Neuronal stem cell (in vitro differentiated cells): ENCODE results near the gene GAA.
A peak's percentile ranks its signal among the peaks of the same experiment; 100 is the strongest.

Experiments
- DNase-seq: peaks from one replicate; pipeline ENCODE4 v3.0.0-alpha.2; 2013; ENCODE audit warnings: low spot score
- H2AFZ ChIP-seq: one replicate; pipeline ENCODE4 v1.6.1; 2013; ENCODE audit warnings: mild to moderate bottlenecking, low read length, inconsistent platforms
- H2AK5ac ChIP-seq: 2 replicates; pipeline ENCODE4 v1.6.1; 2013; ENCODE audit warnings: low read depth, mild to moderate bottlenecking, inconsistent platforms, low read length, moderate library complexity, mixed read lengths
- H2BK120ac ChIP-seq: 2 replicates; pipeline ENCODE4 v1.6.1; 2013; ENCODE audit warnings: low read depth, mild to moderate bottlenecking, inconsistent platforms, low read length, moderate library complexity, mixed read lengths
- H2BK12ac ChIP-seq: one replicate; pipeline ENCODE4 v1.6.1; 2013; ENCODE audit warnings: low read length, inconsistent platforms
- H2BK15ac ChIP-seq: 2 replicates; pipeline ENCODE4 v1.6.1; 2013; ENCODE audit warnings: mild to moderate bottlenecking, low read length, inconsistent platforms, mixed read lengths
- H2BK5ac ChIP-seq: one replicate; pipeline ENCODE4 v1.6.1; 2013; ENCODE audit warnings: inconsistent platforms, mild to moderate bottlenecking, low read length, moderate library complexity
- H3K14ac ChIP-seq: one replicate; pipeline ENCODE4 v1.6.1; 2013; ENCODE audit warnings: low read length, inconsistent platforms
- H3K18ac ChIP-seq: 2 replicates; pipeline ENCODE4 v1.6.1; 2013; ENCODE audit warnings: low read length, inconsistent platforms
- H3K23ac ChIP-seq: 2 replicates; pipeline ENCODE4 v1.6.1; 2013; ENCODE audit warnings: low read depth, mild to moderate bottlenecking, mixed read lengths, low read length, inconsistent platforms; ENCODE audit not compliant: poor library complexity
- H3K27ac ChIP-seq: replicated peaks from 3 replicates; pipeline ENCODE4 v1.5.1; 2013; ENCODE audit warnings: low read length, inconsistent platforms
- H3K27me3 ChIP-seq, 3 experiments: 2 replicates each; pipeline ENCODE4 v1.6.1; 2013; ENCODE audit warnings: low read length in 3 of 3, mild to moderate bottlenecking in 2 of 3, inconsistent platforms in 1 of 3, low read depth in 1 of 3, mixed read lengths in 1 of 3, moderate library complexity in 1 of 3; ENCODE audit not compliant: control insufficient read depth in 3 of 3, insufficient read depth in 3 of 3
- H3K36me3 ChIP-seq, 2 donors: replicated peaks in 1 of 2; 2 replicates each; pipeline ENCODE4 v1.6.1; 2013; ENCODE audit warnings: low read length in 2 of 2; ENCODE audit not compliant: control insufficient read depth in 2 of 2, insufficient read depth in 2 of 2
- H3K4ac ChIP-seq: 2 replicates; pipeline ENCODE4 v1.6.1; 2013; ENCODE audit warnings: inconsistent platforms, mild to moderate bottlenecking, low read length, moderate library complexity
- H3K4me1 ChIP-seq, 2 donors: 1 replicate in 1 of 2; 2 replicates in 1 of 2; pipeline ENCODE4 v1.6.1; 2013; ENCODE audit warnings: low read length in 2 of 2, low read depth in 1 of 2; ENCODE audit not compliant: control insufficient read depth in 2 of 2, insufficient read depth in 1 of 2
- H3K4me2 ChIP-seq: one replicate; pipeline ENCODE4 v1.6.1; 2013; ENCODE audit warnings: mild to moderate bottlenecking, low read length, inconsistent platforms; ENCODE audit not compliant: insufficient read depth, poor library complexity, severe bottlenecking
- H3K4me3 ChIP-seq, 2 donors: 2 replicates each; pipeline ENCODE4 v1.5.1; 2013; ENCODE audit warnings: low read length in 2 of 2, mild to moderate bottlenecking in 2 of 2, inconsistent platforms in 1 of 2, moderate library complexity in 1 of 2
- H3K79me1 ChIP-seq: one replicate; pipeline ENCODE4 v1.6.1; 2013; ENCODE audit warnings: low read depth, mild to moderate bottlenecking, inconsistent platforms, low read length, moderate library complexity
- H3K9ac ChIP-seq: one replicate; pipeline ENCODE4 v1.6.1; 2013; ENCODE audit warnings: mild to moderate bottlenecking, low read depth, low read length, inconsistent platforms; ENCODE audit not compliant: poor library complexity
- H3K9me3 ChIP-seq, 2 donors: replicated peaks in 1 of 2; 2 replicates each; pipeline versions ENCODE3 to v1.6.1; 2013; ENCODE audit warnings: low read length in 2 of 2, mild to moderate bottlenecking in 2 of 2, inconsistent platforms in 1 of 2, low read depth in 1 of 2, mixed read lengths in 1 of 2, moderate library complexity in 1 of 2; ENCODE audit not compliant: control insufficient read depth in 2 of 2, insufficient read depth in 1 of 2
- H4K8ac ChIP-seq: one replicate; pipeline ENCODE4 v1.6.1; 2013; ENCODE audit warnings: low read depth, mild to moderate bottlenecking, inconsistent platforms, low read length, moderate library complexity
- H4K91ac ChIP-seq: one replicate; pipeline ENCODE4 v1.6.1; 2013; ENCODE audit warnings: low read length, low read depth, mild to moderate bottlenecking, inconsistent platforms; ENCODE audit not compliant: poor library complexity
- WGBS, 2 donors: extraction: QIAGEN DNeasy Blood & Tissue Kit; methylation state at CpG; one replicate each; pipeline ENCODE4 v1.1.7; 2013; ENCODE audit warnings: missing lambda C conversion rate in 2 of 2, mixed read lengths in 1 of 2; ENCODE audit not compliant: insufficient read length in 2 of 2, insufficient replicate concordance in 1 of 2; ENCODE audit errors: extremely low coverage in 2 of 2; 5-methylcytosine and 5-hydroxymethylcytosine counted together

Gene GAA

GRCh38 chr17:80142929-80143328 lies 41.5 kb downstream of the GAA start:
- Histone ChIP-seq H3K4me2 (no peak overlapping the region), H2BK120ac (no peak overlapping the region), H2BK12ac (no peak overlapping the region), H4K8ac (no peak overlapping the region), H3K27me3 (no peaks in the 10 kb centered on the region), H3K4me3 (no peak overlapping the region), H3K27ac (peak overlapping the region; percentile 8), H3K4ac (no peak overlapping the region), H3K23ac (no peak overlapping the region), H2AK5ac (no peak overlapping the region), H2AFZ (no peak overlapping the region), H3K4me1 (peaks cover 7 to 15% of the 10 kb centered on the region in 2 donors), H3K18ac (no peak overlapping the region), H3K9me3 (no peaks in the 10 kb centered on the region), H2BK5ac (no peak overlapping the region), H3K36me3 (peaks cover 25 to 77% of the 10 kb centered on the region in 2 donors), H3K79me1 (peaks cover 9% of the 10 kb centered on the region), H3K9ac (no peak overlapping the region), H3K14ac (no peak overlapping the region), H4K91ac (no peak overlapping the region), H2BK15ac (no peak overlapping the region)
- WGBS, 2 donors = no CpG with 5 or more reads among the region's 6 CpGs
- no peak for DNase-seq

- H3K27me3 ChIP-seq = no peaks in the 10 kb centered on the region
- no peak overlapping the region for H3K14ac ChIP-seq
- no peak for DNase-seq
- H2AK5ac ChIP-seq = no peak overlapping the region
- peaks cover 10 to 19% of the 10 kb centered on the region in 2 donors for H3K4me1 ChIP-seq
- H2BK15ac ChIP-seq = no peak overlapping the region
- H3K36me3 ChIP-seq = peaks cover 11 to 53% of the 10 kb centered on the region in 2 donors
- H3K27ac ChIP-seq = no peak overlapping the region
- H2BK5ac ChIP-seq = no peak overlapping the region
- no peak overlapping the region for H3K4ac ChIP-seq
- no peaks in the 10 kb centered on the region for H3K9me3 ChIP-seq
- H2BK120ac ChIP-seq = no peak overlapping the region
- no peak overlapping the region for H4K8ac ChIP-seq
- H4K91ac ChIP-seq = peak overlapping the region; percentile 11
- no peak overlapping the region for H2AFZ ChIP-seq
- peak overlapping the region; percentile 53 for H3K9ac ChIP-seq
- peaks cover 9% of the 10 kb centered on the region for H3K79me1 ChIP-seq
- H3K4me3 ChIP-seq = peak overlapping the region; percentile 87 to 99
- WGBS, 2 donors = no CpG with 5 or more reads among the region's 10 CpGs
- H3K23ac ChIP-seq = no peak overlapping the region
- no peak overlapping the region for H3K18ac ChIP-seq
- H2BK12ac ChIP-seq = no peak overlapping the region
- peak overlapping the region; percentile 74 for H3K4me2 ChIP-seq
These were observed 44.0 kb downstream of the GAA start for GRCh38 chr17:80145076-80146075.

GRCh38 chr17:80146121-80147034 lies 45.0 kb downstream of the GAA start:
- DNase-seq = peak; percentile 42
- peak overlapping the region; percentile 97 for H3K9ac ChIP-seq
- no CpG with 5 or more reads among the region's 69 CpGs for WGBS, 2 donors
- H3K4ac ChIP-seq = no peak overlapping the region
- H3K27ac ChIP-seq = peak overlapping the region; percentile 48
- no peak overlapping the region for H2BK120ac ChIP-seq
- H3K14ac ChIP-seq = no peak overlapping the region
- H3K18ac ChIP-seq = peak overlapping the region; percentile 91
- peak overlapping the region; percentile 85 for H2AFZ ChIP-seq
- no peak overlapping the region for H2BK12ac ChIP-seq
- peak overlapping the region; percentile 49 for H3K23ac ChIP-seq
- peaks cover 9% of the 10 kb centered on the region for H3K79me1 ChIP-seq
- H3K4me3 ChIP-seq = peak overlapping the region; percentile 87 to 99
- H4K8ac ChIP-seq = no peak overlapping the region
- no peaks in the 10 kb centered on the region for H3K9me3 ChIP-seq
- no peak overlapping the region for H2BK15ac ChIP-seq
- H2AK5ac ChIP-seq = peak overlapping the region; percentile 34
- H3K4me1 ChIP-seq = peaks cover 10 to 21% of the 10 kb centered on the region in 2 donors
- H3K36me3 ChIP-seq = peaks cover 11 to 43% of the 10 kb centered on the region in 2 donors
- no peaks in the 10 kb centered on the region for H3K27me3 ChIP-seq
- no peak overlapping the region for H4K91ac ChIP-seq
- peak overlapping the region; percentile 74 for H3K4me2 ChIP-seq
- H2BK5ac ChIP-seq = peak overlapping the region; percentile 30
